ENCODE data around the gene KCNQ1. TPM values are rescaled to one million over a fixed set of nuclear protein-coding genes. Genes with fewer than 3 reads are reported as not detected.

KCNQ1 gene
- total and polyA plus RNA-seq, 8 donors: 7.1 to 37.7 (median 9.9) TPM

GRCh38 chr11:2782769-2783168 lies 338.0 kb downstream of the KCNQ1 start:
- Histone ChIP-seq H3K4me3 (no peak overlapping the region), H3K27ac (no peak overlapping the region), H3K27me3 (peaks cover 0 to 13% of the 10 kb centered on the region in 2 donors), H3K36me3 (no peaks in the 10 kb centered on the region), H3K4me1 (peaks cover 22 to 40% of the 10 kb centered on the region in 2 donors), H3K9me3 (no peaks in the 10 kb centered on the region)
- intact Hi-C loops (cut with DNase I): no loop called here
- TF ChIP-seq CTCF (IDR thresholded peaks at IDR 0.05): no peak
- ATAC-seq (no peak), DNase-seq (no peak)

GRCh38 chr11:2783536-2784082 lies 338.8 kb downstream of the KCNQ1 start:
- no peaks in the 10 kb centered on the region for H3K36me3 ChIP-seq
- no peak for ATAC-seq
- no peak for DNase-seq
- H3K4me1 ChIP-seq: peaks cover 14 to 32% of the 10 kb centered on the region in 2 donors
- H3K4me3 ChIP-seq: no peak overlapping the region
- intact Hi-C loops (cut with DNase I): no loop called here
- H3K27ac ChIP-seq: no peak overlapping the region
- H3K27me3 ChIP-seq: peaks cover 0 to 10% of the 10 kb centered on the region in 2 donors
- H3K9me3 ChIP-seq: no peaks in the 10 kb centered on the region
- TF ChIP-seq CTCF (IDR thresholded peaks at IDR 0.05): no peak

GRCh38 chr11:2787816-2788167 lies 343.0 kb downstream of the KCNQ1 start:
- H3K4me3 ChIP-seq: no peak overlapping the region
- intact Hi-C loops (cut with DNase I): no loop called here
- H3K27ac ChIP-seq: no peak overlapping the region
- DNase-seq (peak in 2 of 4 donors; percentile 9 to 49), ATAC-seq (no peak)
- no peaks in the 10 kb centered on the region for H3K36me3 ChIP-seq
- no peaks in the 10 kb centered on the region for H3K9me3 ChIP-seq
- TF ChIP-seq CTCF (IDR thresholded peaks at IDR 0.05): no peak
- peaks cover 0 to 12% of the 10 kb centered on the region in 2 donors for H3K4me1 ChIP-seq
- H3K27me3 ChIP-seq: peaks cover 0 to 18% of the 10 kb centered on the region in 2 donors

- Histone ChIP-seq H3K9me3 (no peaks in the 10 kb centered on the region), H3K4me1 (peaks cover 0 to 12% of the 10 kb centered on the region in 2 donors), H3K36me3 (no peaks in the 10 kb centered on the region), H3K27ac (no peak overlapping the region), H3K27me3 (peaks cover 0 to 18% of the 10 kb centered on the region in 2 donors), H3K4me3 (no peak overlapping the region)
- DNase-seq (peak in 3 of 4 donors; percentile 25 to 68 (median 30)), ATAC-seq (no peak)
- intact Hi-C loops (cut with DNase I): no loop called here
- no peak for TF ChIP-seq CTCF (IDR thresholded peaks at IDR 0.05)
Measured at GRCh38 chr11:2788168-2789071, 343.6 kb downstream of the KCNQ1 start.

DNA sequence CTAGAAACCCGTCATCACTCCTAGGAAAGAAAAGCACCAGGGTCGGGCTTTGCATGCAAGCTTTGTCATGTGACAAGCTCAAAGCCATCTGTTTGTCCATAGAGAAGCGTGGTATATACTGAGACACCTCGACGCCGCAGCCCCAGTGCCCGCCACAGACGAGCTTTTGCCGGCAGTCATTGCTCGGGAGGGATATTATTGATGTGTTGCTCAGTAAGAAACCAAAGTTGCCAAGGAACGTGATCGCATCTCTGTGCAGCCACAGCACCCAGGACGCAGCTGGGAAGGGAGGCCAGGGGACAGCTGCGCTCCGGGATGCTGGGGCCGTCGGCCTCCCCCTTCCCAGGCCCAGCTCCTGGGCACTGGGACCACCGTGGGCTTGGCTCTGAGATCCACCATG lies 344.5 kb downstream of the KCNQ1 start:
- intact Hi-C loops (cut with DNase I): no loop called here
- Histone ChIP-seq H3K4me1 (peaks cover 0 to 12% of the 10 kb centered on the region in 2 donors), H3K27ac (no peak overlapping the region), H3K4me3 (no peak overlapping the region), H3K27me3 (peaks cover 0 to 18% of the 10 kb centered on the region in 2 donors), H3K9me3 (no peaks in the 10 kb centered on the region), H3K36me3 (no peaks in the 10 kb centered on the region)
- DNase-seq: peak in 2 of 4 donors; percentile 17 to 37
- ATAC-seq: no peak
- no peak for TF ChIP-seq CTCF (IDR thresholded peaks at IDR 0.05)
